HepG2 (cell line): Measurements from ENCODE around the gene CALML6. TPM values are rescaled to one million over a fixed set of nuclear protein-coding genes. Genes with fewer than 3 reads are reported as not detected.

Experiments
- ATAC-seq: fragments of 200-7000 bp; cut with Tn5 transposase; 3 replicates; pipeline ENCODE4 v1.9.1; 2020; ENCODE audit warnings: mild to moderate bottlenecking, moderate library complexity
- BruUV-seq: library from RNA; stranded (reverse); fragments of 400-500 nt; replicated peaks from 2 replicates; lab custom pipeline; 2021; lab: Mats Ljungman, UMichigan
- CTCF ChIA-PET: fragments of 300-600 bp; formaldehyde crosslinking; extraction: SDS; loops from one replicate; lab custom pipeline; 2021; ENCODE audit warnings: low total read pairs, inconsistent platforms, low intra/inter-chr PET ratio; lab: Yijun Ruan, JAX
- POLR2A ChIA-PET: fragments of 350-600 bp; sonication (Branson Sonifier 250); formaldehyde crosslinking; loops from one replicate; lab custom pipeline; 2020; ENCODE audit warnings: antibody characterized with exemption, inconsistent platforms; lab: Yijun Ruan, JAX
- DNase-seq: peaks from one replicate; pipeline ENCODE4 v3.0.0-alpha.2; 2015; ENCODE audit warnings: low spot score
- FAIRE-seq: peaks from 3 replicates; lab custom pipeline; 2011; peaks lifted over from hg19 to GRCh38; lab: Jason Lieb, UNC
- H2AFZ ChIP-seq: one replicate; pipeline ENCODE4 v1.6.1; 2011; ENCODE audit warnings: low read length, inconsistent platforms
- H3K27ac ChIP-seq: fragments of 300-600 bp; 3 replicates; pipeline ENCODE4 v1.8.0; 2011; ENCODE audit warnings: mixed run types, mild to moderate bottlenecking, mixed read lengths, low read length, inconsistent platforms; ENCODE audit not compliant: insufficient read depth; ENCODE audit errors: extremely low read length
- H3K27me3 ChIP-seq, 2 experiments: fragments of 200-600 bp in 1 of 2; 2 replicates in 1 of 2; 3 replicates in 1 of 2; pipeline versions ENCODE4 v1.6.0 to v1.8.0; 2011; ENCODE audit warnings: low read length in 2 of 2, mild to moderate bottlenecking in 2 of 2, moderate library complexity in 2 of 2, inconsistent platforms in 1 of 2; ENCODE audit not compliant: insufficient read depth in 2 of 2, control insufficient read depth in 1 of 2
- H3K36me3 ChIP-seq, 2 experiments: fragments of 200-600 bp in 1 of 2; replicated peaks in 1 of 2; 2 replicates in 1 of 2; 3 replicates in 1 of 2; pipeline versions ENCODE4 v1.5.1 to v1.8.0; 2011; ENCODE audit warnings: low read length in 2 of 2, inconsistent platforms in 1 of 2; ENCODE audit not compliant: insufficient read depth in 2 of 2, control insufficient read depth in 1 of 2
- H3K4me1 ChIP-seq: 2 replicates; pipeline ENCODE4 v1.5.1; 2012; ENCODE audit warnings: low read length, inconsistent platforms; ENCODE audit not compliant: insufficient read depth
- H3K4me2 ChIP-seq: 2 replicates; pipeline ENCODE4 v1.6.0; 2011; ENCODE audit warnings: low read depth, low read length, inconsistent platforms
- H3K4me3 ChIP-seq, 3 experiments: fragments of 200-600 bp in 1 of 3; sonication (generic), shearing (Covaris generic) in 1 of 3; replicated peaks in 1 of 3; 2 replicates each; pipeline ENCODE4 v1.5.1; 2011 to 2016; ENCODE audit warnings: low read length in 3 of 3, inconsistent platforms in 2 of 3, low read depth in 2 of 3, mild to moderate bottlenecking in 2 of 3, control low read depth in 1 of 3, mixed read lengths in 1 of 3; ENCODE audit not compliant: insufficient read depth in 1 of 3
- H3K79me2 ChIP-seq: one replicate; pipeline ENCODE4 v1.6.1; 2011; ENCODE audit warnings: low read length, inconsistent platforms; ENCODE audit not compliant: insufficient read depth
- H3K9ac ChIP-seq: 2 replicates; pipeline ENCODE4 v1.6.0; 2011; ENCODE audit warnings: mild to moderate bottlenecking, low read depth, low read length, inconsistent platforms; ENCODE audit not compliant: insufficient read depth
- H3K9me3 ChIP-seq: 2 replicates; pipeline ENCODE4 v1.5.1; 2012; ENCODE audit warnings: mild to moderate bottlenecking, low read length
- H4K20me1 ChIP-seq: 2 replicates; pipeline ENCODE4 v1.6.0; 2011; ENCODE audit warnings: inconsistent platforms, mild to moderate bottlenecking, low read length, moderate library complexity; ENCODE audit not compliant: insufficient read depth
- HNRNPL ChIP-seq: fragments of 200-400 bp; formaldehyde crosslinking; IDR thresholded peaks from 2 replicates; pipeline ENCODE4 v1.6.1; 2017; ENCODE audit warnings: mild to moderate bottlenecking, low read depth, low read length
- IRF2 ChIP-seq: IDR thresholded peaks from 2 replicates; pipeline ENCODE4 v1.6.1; 2018; ENCODE audit warnings: missing genetic modification reagents, missing compliant biosample characterization
- SRF ChIP-seq: IDR thresholded peaks from 2 replicates; pipeline ENCODE4 v1.6.1; 2011; ENCODE audit warnings: mild to moderate bottlenecking, low read depth, low read length, moderate library complexity
- SRSF1 ChIP-seq: fragments of 200-400 bp; formaldehyde crosslinking; optimal IDR thresholded peaks from 2 replicates; pipeline ENCODE3; 2017; ENCODE audit warnings: mild to moderate bottlenecking, low read depth, low read length, moderate library complexity
- ZBTB20 ChIP-seq: sonication (generic); formaldehyde crosslinking; IDR thresholded peaks from 2 replicates; pipeline ENCODE4 v1.8.1; 2023; ENCODE audit warnings: missing genetic modification reagents, low read depth, mild to moderate bottlenecking, borderline replicate concordance
- ZBTB38 ChIP-seq: sonication (generic); formaldehyde crosslinking; IDR thresholded peaks from 2 replicates; pipeline ENCODE4 v1.5.1; 2020; ENCODE audit warnings: mild to moderate bottlenecking, missing genetic modification reagents
- ZMAT3 ChIP-seq: sonication (generic); formaldehyde crosslinking; conservative IDR thresholded peaks from 2 replicates; pipeline ENCODE4 v1.7.0; 2021; ENCODE audit warnings: missing genetic modification reagents
- ZMYM2 ChIP-seq: sonication (generic); formaldehyde crosslinking; IDR thresholded peaks from 2 replicates; pipeline ENCODE4 v1.8.0; 2022; ENCODE audit warnings: mild to moderate bottlenecking, missing genetic modification reagents
- ZNF350 ChIP-seq: sonication (generic); formaldehyde crosslinking; IDR thresholded peaks from 2 replicates; pipeline ENCODE4 v1.4.0; 2020; ENCODE audit warnings: mild to moderate bottlenecking, low read depth, missing genetic modification reagents, borderline replicate concordance
- ZNF430 ChIP-seq: sonication (generic); formaldehyde crosslinking; IDR thresholded peaks from 2 replicates; pipeline ENCODE4 v1.9.0; 2021; ENCODE audit warnings: mild to moderate bottlenecking, missing genetic modification reagents
- ZNF543 ChIP-seq: sonication (generic); formaldehyde crosslinking; IDR thresholded peaks from 2 replicates; pipeline ENCODE4 v1.4.0; 2020; ENCODE audit warnings: mild to moderate bottlenecking, missing genetic modification reagents
- ZNF564 ChIP-seq: sonication (generic); formaldehyde crosslinking; IDR thresholded peaks from 2 replicates; pipeline ENCODE4 v1.8.1; 2023; ENCODE audit warnings: mild to moderate bottlenecking, missing genetic modification reagents
- ZNF678 ChIP-seq: sonication (generic); formaldehyde crosslinking; IDR thresholded peaks from 2 replicates; pipeline ENCODE4 v1.4.0; 2020; ENCODE audit warnings: mild to moderate bottlenecking, missing genetic modification reagents
- ZNF761 ChIP-seq: sonication (generic); formaldehyde crosslinking; conservative IDR thresholded peaks from 2 replicates; pipeline ENCODE4 v1.4.0; 2020; ENCODE audit warnings: mild to moderate bottlenecking, missing genetic modification reagents
- WGBS: methylation state at CpG from one replicate; pipeline ENCODE4 v1.1.6; 2017; ENCODE audit warnings: low lambda C conversion rate; 5-methylcytosine and 5-hydroxymethylcytosine counted together
- in situ Hi-C: cut with HindIII; loops from 2 replicates; pipeline ENCODE4 v1.10.0; 2017; ENCODE audit warnings: low pct_unique_long_range_greater_than_20kb; ENCODE audit not compliant: extremely low pct_ligation_motif_present
- intact Hi-C: fragments of 100-400 bp; cut with micrococcal nuclease; formaldehyde crosslinking; loops from one replicate; pipeline ENCODE4 v1.10.0; 2022; ENCODE audit not compliant: unreplicated experiment
- polyA plus RNA-seq, 8 experiments: library from polyadenylated mRNA; depleted of rRNA in 3 of 8; stranded (reverse) in 7 of 8; unstranded in 1 of 8; fragments of >200 nt; fragmentation: Illumina TruSeq in 4 of 8; extraction: Trizol in 4 of 8; gene quantifications; 2 replicates each; pipeline versions ENCODE4 v1.2.1 to v1.2.3, GENCODE V29; 2011 to 2016; ENCODE audit warnings: low read depth in 4 of 8, missing spikeins in 1 of 8, mixed read lengths in 1 of 8; ENCODE audit not compliant: insufficient read depth in 1 of 8
- total RNA-seq, 5 experiments: library from RNA; depleted of rRNA; stranded (reverse); fragments of >200 nt; fragmentation: Illumina TruSeq; extraction: Trizol; gene quantifications; 2 replicates each; pipeline ENCODE4 v1.2.3, GENCODE V29; 2016; ENCODE audit warnings: low read depth in 1 of 5
- TF ChIP-seq, protein P1 (sequence below): sonication (generic); formaldehyde crosslinking; IDR thresholded peaks from 2 replicates; pipeline ENCODE4 v1.4.0; 2020; ENCODE audit warnings: missing genetic modification reagents
- TF ChIP-seq, protein P2 (sequence below): sonication (generic); formaldehyde crosslinking; IDR thresholded peaks from 2 replicates; pipeline ENCODE4 v1.9.0; 2022; ENCODE audit warnings: low read depth, missing genetic modification reagents
- TF ChIP-seq, protein P3 (sequence below), 2 experiments: sonication (generic) in 1 of 2; formaldehyde crosslinking in 1 of 2; IDR thresholded peaks; 2 replicates each; pipeline versions ENCODE4 v1.4.0 to v1.6.1; 2016 to 2020; ENCODE audit warnings: borderline replicate concordance in 1 of 2, low read depth in 1 of 2, mild to moderate bottlenecking in 1 of 2, missing genetic modification reagents in 1 of 2

The CALML6 gene
- total and polyA plus RNA-seq, 2 of the 13 experiments (the other 11 are each of a cell fraction or from before 2014, with no cell fraction given) = 0.11 to 0.12 TPM

DNA sequence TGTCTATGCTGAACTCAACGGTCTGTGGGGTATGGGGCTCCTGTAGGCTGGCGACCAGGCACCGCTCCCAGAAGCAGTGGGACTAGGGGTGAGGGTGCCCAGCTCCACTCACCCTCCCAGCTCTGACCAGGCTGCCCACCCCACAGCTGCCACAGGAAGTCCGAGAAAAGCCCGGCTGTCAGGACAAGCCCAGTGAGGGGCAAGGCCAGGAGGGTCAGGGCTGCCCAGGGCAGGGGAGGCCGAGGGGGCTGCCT is 7.6 kb downstream of the CALML6 start:
- FAIRE-seq = no peak
- ChIA-PET POLR2A (interaction anchor here (0.6 to 3.3 kb wide), 3 partner anchors 20 to 38 kb away, joined by 5 to 55 read pairs (median 5); no protein-coding TSS in a partner anchor), CTCF (no interaction called here)
- in situ Hi-C loops = no loop called here
- ATAC-seq = peak; percentile 7
- Histone ChIP-seq H3K9me3 (no peaks in the 10 kb centered on the region), H3K9ac (peak overlapping the region; percentile 70; the same call in 1 of the 2 replicates), H3K27me3 (peaks cover 20 to 33% of the 10 kb centered on the region in 2 experiments; a peak in 4 of 5 replicates), H3K27ac (peak overlapping the region; percentile 80), H3K36me3 (no peaks in the 10 kb centered on the region), H2AFZ (no peak overlapping the region), H3K79me2 (no peaks in the 10 kb centered on the region), H3K4me1 (peaks cover 73% of the 10 kb centered on the region), H4K20me1 (no peaks in the 10 kb centered on the region), H3K4me2 (peak overlapping the region; percentile 90), H3K4me3 (peak overlapping the region; percentile 37 to 73 (median 60); a peak in 5 of 6 replicates)
- no CpG with 5 or more reads among the region's 6 CpGs for WGBS
- no peak for DNase-seq
- no TSS peak for BruUV-seq
- intact Hi-C loops = no loop called here
- TF ChIP-seq ZNF543 (CRISPR knock-in tag) (0 out of 2 replicates have a peak, but pooled peaks have one; percentile 11), ZNF350 (CRISPR knock-in tag) (no peak), ZBTB38 (CRISPR knock-in tag) (0 out of 2 replicates have a peak, but pooled peaks have one; percentile 26), SRF (no peak), ZNF564 (CRISPR knock-in tag) (0 out of 2 replicates have a peak, but pooled peaks have one; percentile 41), SRSF1 (no peak), ZMAT3 (CRISPR knock-in tag) (0 out of 2 replicates have a peak, but pooled peaks have one; percentile 29), ZNF430 (no peak), ZNF678 (0 out of 2 replicates have a peak, but pooled peaks have one; percentile 41), HNRNPL (peak; percentile 80; the same call in 1 of the 2 replicates), ZNF761 (CRISPR knock-in tag) (0 out of 2 replicates have a peak, but pooled peaks have one; percentile 51), ZMYM2 (CRISPR knock-in tag) (0 out of 2 replicates have a peak, but pooled peaks have one; percentile 2), ZBTB20 (CRISPR knock-in tag) (0 out of 2 replicates have a peak, but pooled peaks have one; percentile 22), IRF2 (CRISPR knock-in tag) (no peak)
- TF ChIP-seq, protein P1, sequence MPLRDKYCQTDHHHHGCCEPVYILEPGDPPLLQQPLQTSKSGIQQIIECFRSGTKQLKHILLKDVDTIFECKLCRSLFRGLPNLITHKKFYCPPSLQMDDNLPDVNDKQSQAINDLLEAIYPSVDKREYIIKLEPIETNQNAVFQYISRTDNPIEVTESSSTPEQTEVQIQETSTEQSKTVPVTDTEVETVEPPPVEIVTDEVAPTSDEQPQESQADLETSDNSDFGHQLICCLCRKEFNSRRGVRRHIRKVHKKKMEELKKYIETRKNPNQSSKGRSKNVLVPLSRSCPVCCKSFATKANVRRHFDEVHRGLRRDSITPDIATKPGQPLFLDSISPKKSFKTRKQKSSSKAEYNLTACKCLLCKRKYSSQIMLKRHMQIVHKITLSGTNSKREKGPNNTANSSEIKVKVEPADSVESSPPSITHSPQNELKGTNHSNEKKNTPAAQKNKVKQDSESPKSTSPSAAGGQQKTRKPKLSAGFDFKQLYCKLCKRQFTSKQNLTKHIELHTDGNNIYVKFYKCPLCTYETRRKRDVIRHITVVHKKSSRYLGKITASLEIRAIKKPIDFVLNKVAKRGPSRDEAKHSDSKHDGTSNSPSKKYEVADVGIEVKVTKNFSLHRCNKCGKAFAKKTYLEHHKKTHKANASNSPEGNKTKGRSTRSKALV = no peak
- TF ChIP-seq, protein P2, sequence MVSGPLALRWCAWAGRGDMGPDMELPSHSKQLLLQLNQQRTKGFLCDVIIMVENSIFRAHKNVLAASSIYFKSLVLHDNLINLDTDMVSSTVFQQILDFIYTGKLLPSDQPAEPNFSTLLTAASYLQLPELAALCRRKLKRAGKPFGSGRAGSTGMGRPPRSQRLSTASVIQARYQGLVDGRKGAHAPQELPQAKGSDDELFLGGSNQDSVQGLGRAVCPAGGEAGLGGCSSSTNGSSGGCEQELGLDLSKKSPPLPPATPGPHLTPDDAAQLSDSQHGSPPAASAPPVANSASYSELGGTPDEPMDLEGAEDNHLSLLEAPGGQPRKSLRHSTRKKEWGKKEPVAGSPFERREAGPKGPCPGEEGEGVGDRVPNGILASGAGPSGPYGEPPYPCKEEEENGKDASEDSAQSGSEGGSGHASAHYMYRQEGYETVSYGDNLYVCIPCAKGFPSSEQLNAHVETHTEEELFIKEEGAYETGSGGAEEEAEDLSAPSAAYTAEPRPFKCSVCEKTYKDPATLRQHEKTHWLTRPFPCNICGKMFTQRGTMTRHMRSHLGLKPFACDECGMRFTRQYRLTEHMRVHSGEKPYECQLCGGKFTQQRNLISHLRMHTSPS (CRISPR knock-in tag) = 0 out of 2 replicates have a peak, but pooled peaks have one; percentile 14
- TF ChIP-seq, protein P3, sequence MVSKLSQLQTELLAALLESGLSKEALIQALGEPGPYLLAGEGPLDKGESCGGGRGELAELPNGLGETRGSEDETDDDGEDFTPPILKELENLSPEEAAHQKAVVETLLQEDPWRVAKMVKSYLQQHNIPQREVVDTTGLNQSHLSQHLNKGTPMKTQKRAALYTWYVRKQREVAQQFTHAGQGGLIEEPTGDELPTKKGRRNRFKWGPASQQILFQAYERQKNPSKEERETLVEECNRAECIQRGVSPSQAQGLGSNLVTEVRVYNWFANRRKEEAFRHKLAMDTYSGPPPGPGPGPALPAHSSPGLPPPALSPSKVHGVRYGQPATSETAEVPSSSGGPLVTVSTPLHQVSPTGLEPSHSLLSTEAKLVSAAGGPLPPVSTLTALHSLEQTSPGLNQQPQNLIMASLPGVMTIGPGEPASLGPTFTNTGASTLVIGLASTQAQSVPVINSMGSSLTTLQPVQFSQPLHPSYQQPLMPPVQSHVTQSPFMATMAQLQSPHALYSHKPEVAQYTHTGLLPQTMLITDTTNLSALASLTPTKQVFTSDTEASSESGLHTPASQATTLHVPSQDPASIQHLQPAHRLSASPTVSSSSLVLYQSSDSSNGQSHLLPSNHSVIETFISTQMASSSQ (IDR thresholded peaks at IDR 0.05; ENCODE audit: low read depth) = no peak
- TF ChIP-seq, protein P3 (CRISPR knock-in tag; IDR thresholded peaks at IDR 0.05; ENCODE audit: borderline replicate concordance) = 0 out of 2 replicates have a peak, but pooled peaks have one; percentile 5
